Liver (tissue), 9 donors: Measurements from ENCODE around the gene KRT84. TPM values are rescaled to one million over a fixed set of nuclear protein-coding genes. Genes with fewer than 3 reads are reported as not detected.

Experiments used
- DNase-seq: peaks from one replicate; pipeline ENCODE4 v3.0.0-alpha.2; 2017; ENCODE audit warnings: low spot score
- H3K27ac ChIP-seq, 2 donors: one replicate each; pipeline ENCODE4 v1.7.0; 2013; ENCODE audit warnings: inconsistent platforms in 2 of 2, low read length in 2 of 2, control low read depth in 1 of 2, low read depth in 1 of 2, mild to moderate bottlenecking in 1 of 2
- H3K27me3 ChIP-seq, 4 donors: one replicate each; pipeline versions ENCODE4 v1.6.1 to v1.7.0; 2013; ENCODE audit warnings: low read length in 3 of 4, inconsistent platforms in 1 of 4, mild to moderate bottlenecking in 1 of 4, moderate library complexity in 1 of 4; ENCODE audit not compliant: control insufficient read depth in 4 of 4, insufficient read depth in 4 of 4
- H3K36me3 ChIP-seq, 4 donors: one replicate each; pipeline versions ENCODE4 v1.6.1 to v1.7.0; 2013; ENCODE audit warnings: low read length in 3 of 4, mild to moderate bottlenecking in 3 of 4, low read depth in 1 of 4, moderate library complexity in 1 of 4; ENCODE audit not compliant: control insufficient read depth in 4 of 4, insufficient read depth in 3 of 4
- H3K4me1 ChIP-seq, 4 donors: one replicate each; pipeline versions ENCODE4 v1.6.1 to v1.7.0; 2013; ENCODE audit warnings: low read length in 3 of 4, mild to moderate bottlenecking in 3 of 4, moderate library complexity in 1 of 4; ENCODE audit not compliant: control insufficient read depth in 4 of 4, insufficient read depth in 4 of 4
- H3K4me3 ChIP-seq, 3 donors: one replicate each; pipeline versions ENCODE4 v1.6.1 to v1.7.0; 2013; ENCODE audit warnings: low read length in 3 of 3, control low read depth in 1 of 3, low read depth in 1 of 3, mild to moderate bottlenecking in 1 of 3
- H3K9ac ChIP-seq, 2 donors: one replicate each; pipeline ENCODE4 v1.7.0; 2013; ENCODE audit warnings: low read length in 2 of 2, mild to moderate bottlenecking in 2 of 2, moderate library complexity in 2 of 2, control low read depth in 1 of 2, low read depth in 1 of 2
- H3K9me3 ChIP-seq, 4 donors: one replicate each; pipeline versions ENCODE4 v1.6.1 to v1.7.0; 2013; ENCODE audit warnings: low read length in 3 of 4; ENCODE audit not compliant: control insufficient read depth in 4 of 4
- FOXA1 ChIP-seq: IDR thresholded peaks from 2 replicates; pipeline ENCODE4 v1.6.1; 2016; ENCODE audit warnings: antibody characterized with exemption
- FOXA2 ChIP-seq: IDR thresholded peaks from 2 replicates; pipeline ENCODE4 v1.6.1; 2016; ENCODE audit warnings: antibody characterized with exemption
- HNF4A ChIP-seq, 2 donors: conservative IDR thresholded peaks; 2 replicates each; pipeline ENCODE4 v1.6.1; 2016; ENCODE audit warnings: antibody characterized with exemption in 2 of 2, mild to moderate bottlenecking in 2 of 2
- JUND ChIP-seq, 2 donors: IDR thresholded peaks; 2 replicates each; pipeline ENCODE4 v1.6.1; 2016; ENCODE audit warnings: antibody characterized with exemption in 2 of 2
- NR2F2 ChIP-seq: IDR thresholded peaks from 2 replicates; pipeline ENCODE4 v1.6.1; 2016; ENCODE audit warnings: antibody characterized with exemption
- WGBS: extraction: QIAGEN DNeasy Blood & Tissue Kit; methylation state at CpG from one replicate; pipeline ENCODE4 v1.1.7; 2013; 5-methylcytosine and 5-hydroxymethylcytosine counted together
- polyA plus RNA-seq, 2 donors: library from polyadenylated mRNA; stranded (reverse) in 1 of 2; unstranded in 1 of 2; fragments of 200-250 nt in 1 of 2; fragments of >200 nt in 1 of 2; fragmentation: Nextera tagmentation in 1 of 2; extraction: Ambion mirVana in 1 of 2; gene quantifications; one replicate each; pipeline versions ENCODE4 v1.2.1 to v1.2.3, GENCODE V29; 2013 to 2015
- total RNA-seq, 2 donors: library from RNA; depleted of rRNA; stranded (reverse); fragments of >200 nt; gene quantifications; one replicate each; pipeline ENCODE4 v1.2.3, GENCODE V29; 2014
- TF ChIP-seq, protein P1 (sequence below): IDR thresholded peaks from 2 replicates; pipeline ENCODE4 v1.6.1; 2016; ENCODE audit warnings: antibody characterized with exemption
- TF ChIP-seq, protein P2 (sequence below): IDR thresholded peaks from 2 replicates; pipeline ENCODE4 v1.6.1; 2016; ENCODE audit warnings: antibody characterized with exemption
- TF ChIP-seq, protein P3 (sequence below): IDR thresholded peaks from 2 replicates; pipeline ENCODE4 v1.6.1; 2016; ENCODE audit warnings: antibody characterized with exemption, mild to moderate bottlenecking
- donor health status: healthy.
- donor health status: healthy.
- donor health status: healthy.
- donor health status: healthy.
- donor health status: healthy.

KRT84 gene
- total and polyA plus RNA-seq, 4 donors: not detected

DNA sequence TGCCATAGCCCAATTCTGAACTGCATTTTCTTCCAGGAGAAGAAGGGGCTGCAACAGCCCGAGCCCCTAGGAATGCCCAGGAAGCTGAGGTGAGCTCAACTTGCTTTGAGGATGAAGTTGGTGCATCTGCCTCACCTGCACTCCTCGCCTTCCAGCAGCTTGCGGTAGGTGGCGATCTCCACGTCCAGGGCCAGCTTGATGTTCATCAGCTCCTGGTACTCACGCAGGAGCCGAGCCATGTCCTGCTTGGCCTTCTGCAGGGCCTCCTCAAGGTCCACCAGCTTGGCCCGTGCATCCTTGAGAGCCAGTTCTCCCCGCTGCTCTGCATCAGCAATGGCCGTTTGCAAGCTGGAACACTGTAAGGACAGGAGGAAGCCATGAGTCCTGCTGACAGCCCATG lies 42.7 kb upstream of the KRT84 start (continued):
- TF ChIP-seq JUND (IDR thresholded peaks at IDR 0.05) (no peak), FOXA1 (no peak)

DNA sequence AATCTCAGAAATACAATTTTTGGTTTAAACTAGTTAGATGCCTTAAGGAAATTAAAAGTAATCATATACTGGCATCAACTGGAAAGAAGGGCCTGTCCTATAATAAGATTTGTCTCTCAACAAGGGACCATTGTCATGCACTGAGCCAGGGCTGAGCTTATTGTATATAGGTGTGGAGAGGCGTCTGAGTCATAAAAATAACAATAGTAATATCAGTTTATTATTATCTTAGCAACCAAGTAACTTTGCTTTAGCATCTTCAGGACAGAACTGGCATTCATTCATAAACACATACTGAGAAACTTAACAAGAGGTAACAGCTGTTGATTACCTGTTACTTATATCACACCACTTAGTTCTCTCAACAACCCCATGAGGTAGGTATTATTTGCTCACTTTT lies 41.6 kb upstream of the KRT84 start:
- no peak for DNase-seq
- Histone ChIP-seq H3K9ac (no peak overlapping the region), H3K4me1 (no peaks in the 10 kb centered on the region), H3K27ac (no peak overlapping the region), H3K36me3 (no peaks in the 10 kb centered on the region), H3K4me3 (no peak overlapping the region), H3K9me3 (no peaks in the 10 kb centered on the region), H3K27me3 (peaks cover 0 to 7% (median 0%) of the 10 kb centered on the region in 4 donors)
- no peak for TF ChIP-seq JUND (IDR thresholded peaks at IDR 0.05)
- TF ChIP-seq, protein P1, sequence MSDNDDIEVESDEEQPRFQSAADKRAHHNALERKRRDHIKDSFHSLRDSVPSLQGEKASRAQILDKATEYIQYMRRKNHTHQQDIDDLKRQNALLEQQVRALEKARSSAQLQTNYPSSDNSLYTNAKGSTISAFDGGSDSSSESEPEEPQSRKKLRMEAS: no peak
- WGBS: 74% methylated on average over 1 of the region's 1 CpG

DNA sequence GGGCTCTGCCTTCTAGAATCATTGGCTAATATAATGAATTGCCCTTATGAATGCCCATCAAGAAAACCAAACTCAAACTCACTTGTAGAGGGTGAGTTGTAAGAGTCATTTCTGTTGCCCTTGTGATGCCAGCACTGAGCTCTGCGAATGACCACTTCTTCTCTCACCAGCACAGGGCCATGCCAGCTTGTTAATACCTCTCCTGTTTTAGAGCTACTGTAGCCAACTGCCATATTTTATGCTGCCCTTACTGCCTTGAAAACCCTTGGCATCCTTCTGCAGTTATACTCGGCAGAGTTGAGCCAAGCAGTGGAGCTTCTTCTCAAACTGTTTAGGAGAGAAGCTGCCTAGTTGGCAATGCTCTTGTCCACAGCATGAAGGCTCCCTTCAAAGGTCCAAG lies 40.6 kb upstream of the KRT84 start:
- H3K27ac ChIP-seq: no peak overlapping the region
- no peaks in the 10 kb centered on the region for H3K9me3 ChIP-seq
- no peak for TF ChIP-seq NR2F2
- TF ChIP-seq, protein P2, sequence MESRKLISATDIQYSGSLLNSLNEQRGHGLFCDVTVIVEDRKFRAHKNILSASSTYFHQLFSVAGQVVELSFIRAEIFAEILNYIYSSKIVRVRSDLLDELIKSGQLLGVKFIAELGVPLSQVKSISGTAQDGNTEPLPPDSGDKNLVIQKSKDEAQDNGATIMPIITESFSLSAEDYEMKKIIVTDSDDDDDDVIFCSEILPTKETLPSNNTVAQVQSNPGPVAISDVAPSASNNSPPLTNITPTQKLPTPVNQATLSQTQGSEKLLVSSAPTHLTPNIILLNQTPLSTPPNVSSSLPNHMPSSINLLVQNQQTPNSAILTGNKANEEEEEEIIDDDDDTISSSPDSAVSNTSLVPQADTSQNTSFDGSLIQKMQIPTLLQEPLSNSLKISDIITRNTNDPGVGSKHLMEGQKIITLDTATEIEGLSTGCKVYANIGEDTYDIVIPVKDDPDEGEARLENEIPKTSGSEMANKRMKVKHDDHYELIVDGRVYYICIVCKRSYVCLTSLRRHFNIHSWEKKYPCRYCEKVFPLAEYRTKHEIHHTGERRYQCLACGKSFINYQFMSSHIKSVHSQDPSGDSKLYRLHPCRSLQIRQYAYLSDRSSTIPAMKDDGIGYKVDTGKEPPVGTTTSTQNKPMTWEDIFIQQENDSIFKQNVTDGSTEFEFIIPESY: no peak
- WGBS: 93% methylated on average over 2 of the region's 2 CpGs
- H3K36me3 ChIP-seq: no peaks in the 10 kb centered on the region
- H3K9ac ChIP-seq: no peak overlapping the region
- no peaks in the 10 kb centered on the region for H3K4me1 ChIP-seq
- peaks cover 0 to 10% (median 0%) of the 10 kb centered on the region in 4 donors for H3K27me3 ChIP-seq
- no peak for DNase-seq
- H3K4me3 ChIP-seq: no peak overlapping the region

DNA sequence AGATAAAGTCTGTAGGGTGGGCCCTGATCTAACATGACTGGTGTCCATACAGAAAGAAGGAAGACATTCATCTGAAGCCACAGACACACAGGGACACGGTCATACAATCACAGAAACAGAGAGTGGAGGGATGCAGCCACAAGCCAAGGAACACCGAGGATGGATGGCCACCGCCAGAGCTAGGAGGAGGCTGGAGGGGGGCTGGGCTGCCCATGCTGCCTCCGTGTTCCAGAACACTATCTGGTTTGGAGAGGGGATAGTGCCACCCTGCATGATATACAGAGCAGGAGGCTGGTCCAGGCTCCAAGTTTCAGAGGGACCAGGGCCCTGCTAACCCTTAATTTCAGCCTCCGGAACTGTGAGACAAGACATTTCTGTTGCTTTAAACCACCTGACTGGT lies 40.0 kb upstream of the KRT84 start:
- TF ChIP-seq HNF4A (conservative IDR thresholded peaks at IDR 0.05) (no peak), JUND (IDR thresholded peaks at IDR 0.05) (no peak), FOXA2 (no peak)
- TF ChIP-seq, protein P3, sequence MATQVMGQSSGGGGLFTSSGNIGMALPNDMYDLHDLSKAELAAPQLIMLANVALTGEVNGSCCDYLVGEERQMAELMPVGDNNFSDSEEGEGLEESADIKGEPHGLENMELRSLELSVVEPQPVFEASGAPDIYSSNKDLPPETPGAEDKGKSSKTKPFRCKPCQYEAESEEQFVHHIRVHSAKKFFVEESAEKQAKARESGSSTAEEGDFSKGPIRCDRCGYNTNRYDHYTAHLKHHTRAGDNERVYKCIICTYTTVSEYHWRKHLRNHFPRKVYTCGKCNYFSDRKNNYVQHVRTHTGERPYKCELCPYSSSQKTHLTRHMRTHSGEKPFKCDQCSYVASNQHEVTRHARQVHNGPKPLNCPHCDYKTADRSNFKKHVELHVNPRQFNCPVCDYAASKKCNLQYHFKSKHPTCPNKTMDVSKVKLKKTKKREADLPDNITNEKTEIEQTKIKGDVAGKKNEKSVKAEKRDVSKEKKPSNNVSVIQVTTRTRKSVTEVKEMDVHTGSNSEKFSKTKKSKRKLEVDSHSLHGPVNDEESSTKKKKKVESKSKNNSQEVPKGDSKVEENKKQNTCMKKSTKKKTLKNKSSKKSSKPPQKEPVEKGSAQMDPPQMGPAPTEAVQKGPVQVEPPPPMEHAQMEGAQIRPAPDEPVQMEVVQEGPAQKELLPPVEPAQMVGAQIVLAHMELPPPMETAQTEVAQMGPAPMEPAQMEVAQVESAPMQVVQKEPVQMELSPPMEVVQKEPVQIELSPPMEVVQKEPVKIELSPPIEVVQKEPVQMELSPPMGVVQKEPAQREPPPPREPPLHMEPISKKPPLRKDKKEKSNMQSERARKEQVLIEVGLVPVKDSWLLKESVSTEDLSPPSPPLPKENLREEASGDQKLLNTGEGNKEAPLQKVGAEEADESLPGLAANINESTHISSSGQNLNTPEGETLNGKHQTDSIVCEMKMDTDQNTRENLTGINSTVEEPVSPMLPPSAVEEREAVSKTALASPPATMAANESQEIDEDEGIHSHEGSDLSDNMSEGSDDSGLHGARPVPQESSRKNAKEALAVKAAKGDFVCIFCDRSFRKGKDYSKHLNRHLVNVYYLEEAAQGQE: no peak
- Histone ChIP-seq H3K9me3 (no peaks in the 10 kb centered on the region), H3K27me3 (peaks cover 0 to 5% (median 0%) of the 10 kb centered on the region in 4 donors), H3K36me3 (no peaks in the 10 kb centered on the region), H3K4me3 (no peak overlapping the region), H3K9ac (no peak overlapping the region), H3K27ac (no peak overlapping the region), H3K4me1 (no peaks in the 10 kb centered on the region)
- 84% methylated on average over 5 of the region's 5 CpGs for WGBS
- no peak for DNase-seq
